ENCODE measurements around the gene CDKL2. TPM values are rescaled to one million over a fixed set of nuclear protein-coding genes. Genes with fewer than 3 reads are reported as not detected.

The CDKL2 gene
- 30.2 and 43.3 TPM in 2 replicates for polyA plus RNA-seq

GRCh38 chr4:75630174-75630936 is at the start of gene CDKL2:
TSS of gene CDKL2 (minus strand) at chr4:75630528. CDS start at chr4:75625988, 4,540 bp downstream.

GRCh38 chr4:75673027-75673958 is 43.0 kb upstream of the CDKL2 start, which contains the start of gene G3BP2:
TSS of gene G3BP2 (minus strand) at chr4:75673411. CDS start at chr4:75662025, 11,386 bp downstream.

DNA sequence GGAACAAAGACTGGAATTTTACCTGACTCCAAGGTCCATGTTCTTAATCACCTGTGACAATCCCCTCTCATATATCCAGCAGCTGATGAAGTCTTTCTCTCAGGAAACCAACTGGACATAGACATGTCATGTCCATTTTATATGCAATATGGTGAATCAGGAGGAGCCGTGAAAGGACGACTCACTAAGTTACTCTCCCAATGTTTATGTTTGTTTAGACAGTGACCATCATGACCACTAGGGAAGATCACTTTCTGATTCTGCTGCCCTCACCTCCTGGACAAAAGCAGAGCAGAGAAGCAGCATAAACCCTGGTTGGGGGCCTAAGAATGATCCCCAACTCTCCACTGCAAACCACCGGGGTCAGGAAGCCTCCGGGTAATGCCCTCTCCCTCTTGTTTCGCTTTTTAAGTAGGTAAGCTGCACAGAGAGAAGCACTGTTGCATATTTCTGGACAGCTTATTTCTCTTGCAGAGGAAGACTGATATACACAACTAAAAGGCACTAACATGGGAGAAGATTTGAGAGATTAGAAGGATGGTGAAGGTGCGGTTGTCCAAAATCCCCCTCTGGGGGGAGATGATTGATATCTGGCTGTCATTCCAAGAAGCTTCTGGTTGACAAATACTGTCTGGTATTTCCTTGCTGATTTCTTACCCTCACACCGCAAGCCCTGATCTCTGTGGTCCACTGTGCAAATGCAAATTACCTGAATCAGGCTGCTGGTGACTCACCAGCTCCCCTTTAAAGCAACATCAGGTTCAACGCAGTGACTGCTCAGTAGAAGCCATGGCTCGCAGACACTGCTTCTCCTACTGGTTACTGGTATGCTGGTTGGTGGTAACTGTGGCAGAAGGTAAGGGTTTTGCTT is 74.8 kb downstream of the CDKL2 start, which contains the start of gene ODAPH:
Gene ODAPH, plus strand, starts transcription at position 773 of the 871 bp plus-strand sequence. Its CDS starts 17 bp downstream, at position 790.

Other genes starting within 250 kb of the CDKL2 start
- 76.8 and 82.4 TPM in 2 replicates for gene RCHY1, start 116.1 kb downstream of the CDKL2 start, polyA plus RNA-seq
- gene THAP6, start 116.1 kb downstream of the CDKL2 start, polyA plus RNA-seq: 11.2 and 19.6 TPM in 2 replicates
- gene ODAPH, start 74.5 kb downstream of the CDKL2 start, polyA plus RNA-seq: 0.94 TPM in 1 of 2 replicates, not detected in the other
- gene G3BP2, start 42.9 kb upstream of the CDKL2 start, polyA plus RNA-seq: 217 and 251 TPM in 2 replicates
- 96.8 and 105 TPM in 2 replicates for gene USO1, start 94.0 kb upstream of the CDKL2 start, polyA plus RNA-seq

Data from Purkinje cell (primary cell).